H9 (cell line): Measurements from ENCODE around the gene GPC6. TPM values are rescaled to one million over a fixed set of nuclear protein-coding genes. Genes with fewer than 3 reads are reported as not detected.

Experiments
- DNase-seq: peaks from one replicate; pipeline ENCODE4 v3.0.0-alpha.2; 2017
- H2AFZ ChIP-seq: one replicate; pipeline ENCODE4 v1.6.1; 2013; ENCODE audit warnings: mild to moderate bottlenecking, low read length, control low read depth, moderate library complexity
- H2AK5ac ChIP-seq: 2 replicates; pipeline ENCODE4 v1.6.1; 2013; ENCODE audit warnings: low read length, control low read depth, mixed read lengths; ENCODE audit not compliant: insufficient read length
- H2BK120ac ChIP-seq: one replicate; pipeline ENCODE4 v1.6.1; 2013; ENCODE audit warnings: low read depth, mild to moderate bottlenecking, low read length, control low read depth, inconsistent platforms; ENCODE audit not compliant: poor library complexity, severe bottlenecking
- H2BK12ac ChIP-seq: 2 replicates; pipeline ENCODE4 v1.6.1; 2013; ENCODE audit warnings: low read length, control low read depth, mixed read lengths, low read depth; ENCODE audit not compliant: insufficient read length
- H2BK15ac ChIP-seq: 2 replicates; pipeline ENCODE4 v1.6.1; 2013; ENCODE audit warnings: low read depth, low read length, control low read depth
- H2BK20ac ChIP-seq: one replicate; pipeline ENCODE4 v1.6.1; 2013; ENCODE audit warnings: low read depth, mild to moderate bottlenecking, low read length, control low read depth, inconsistent platforms; ENCODE audit not compliant: poor library complexity, severe bottlenecking
- H2BK5ac ChIP-seq: 2 replicates; pipeline ENCODE4 v1.6.1; 2013; ENCODE audit warnings: low read length, control low read depth, mixed read lengths; ENCODE audit not compliant: insufficient read length
- H3K14ac ChIP-seq: 2 replicates; pipeline ENCODE4 v1.6.1; 2013; ENCODE audit warnings: low read length, control low read depth; ENCODE audit not compliant: insufficient read depth
- H3K18ac ChIP-seq: 2 replicates; pipeline ENCODE4 v1.6.1; 2013; ENCODE audit warnings: low read depth, mild to moderate bottlenecking, mixed read lengths, low read length, control low read depth; ENCODE audit not compliant: insufficient read length
- H3K23ac ChIP-seq: 2 replicates; pipeline ENCODE4 v1.6.1; 2013; ENCODE audit warnings: low read length, control low read depth, mixed read lengths, low read depth; ENCODE audit not compliant: insufficient read length
- H3K23me2 ChIP-seq: 2 replicates; pipeline ENCODE4 v1.6.1; 2013; ENCODE audit warnings: low read depth, mild to moderate bottlenecking, mixed read lengths, low read length, control low read depth; ENCODE audit not compliant: insufficient read length, poor library complexity, severe bottlenecking
- H3K27ac ChIP-seq: 2 replicates; pipeline ENCODE4 v1.5.1; 2013; ENCODE audit warnings: low read length, control low read depth, mixed read lengths, low read depth; ENCODE audit not compliant: insufficient read length
- H3K27me3 ChIP-seq: 2 replicates; pipeline ENCODE4 v1.6.1; 2013; ENCODE audit warnings: low read length, control low read depth, inconsistent platforms; ENCODE audit not compliant: insufficient read depth
- H3K4ac ChIP-seq: 2 replicates; pipeline ENCODE4 v1.6.1; 2013; ENCODE audit warnings: low read depth, mild to moderate bottlenecking, control low read depth, inconsistent platforms, low read length, moderate library complexity
- H3K4me1 ChIP-seq: 2 replicates; pipeline ENCODE4 v1.6.1; 2013; ENCODE audit warnings: low read length, control low read depth, inconsistent platforms; ENCODE audit not compliant: insufficient read depth
- H3K4me2 ChIP-seq: 2 replicates; pipeline ENCODE4 v1.6.1; 2013; ENCODE audit warnings: low read length, control low read depth, mixed read lengths; ENCODE audit not compliant: insufficient read length, insufficient read depth
- H3K56ac ChIP-seq: 2 replicates; pipeline ENCODE4 v1.6.1; 2013; ENCODE audit warnings: low read depth, mild to moderate bottlenecking, mixed read lengths, low read length, control low read depth; ENCODE audit not compliant: insufficient read length
- H3K79me1 ChIP-seq: 2 replicates; pipeline ENCODE4 v1.6.1; 2013; ENCODE audit warnings: low read depth, mild to moderate bottlenecking, moderate library complexity, low read length, control low read depth, inconsistent platforms; ENCODE audit not compliant: insufficient read depth, poor library complexity, severe bottlenecking
- H3K79me2 ChIP-seq: 2 replicates; pipeline ENCODE4 v1.6.1; 2013; ENCODE audit warnings: low read length, control low read depth, inconsistent platforms; ENCODE audit not compliant: insufficient read depth
- H3K9ac ChIP-seq: 2 replicates; pipeline ENCODE4 v1.6.1; 2013; ENCODE audit warnings: low read length, control low read depth, mixed read lengths; ENCODE audit not compliant: insufficient read length; ENCODE audit errors: extremely low read depth
- H3K9me3 ChIP-seq: one replicate; pipeline ENCODE4 v1.6.1; 2013; ENCODE audit warnings: low read depth, low read length, inconsistent platforms; ENCODE audit not compliant: control insufficient read depth
- H3T11ph ChIP-seq: one replicate; pipeline ENCODE4 v1.6.1; 2013; ENCODE audit warnings: mild to moderate bottlenecking, low read length, control low read depth, inconsistent platforms
- H4K20me1 ChIP-seq: one replicate; pipeline ENCODE4 v1.6.1; 2013; ENCODE audit not compliant: control insufficient read depth, insufficient read length, insufficient read depth
- H4K5ac ChIP-seq: 2 replicates; pipeline ENCODE4 v1.6.1; 2013; ENCODE audit warnings: low read depth, mild to moderate bottlenecking, mixed read lengths, low read length, control low read depth; ENCODE audit not compliant: insufficient read length
- H4K8ac ChIP-seq: replicated peaks from 2 replicates; pipeline ENCODE4 v1.6.1; 2013; ENCODE audit warnings: low read length, control low read depth, mixed read lengths, low read depth; ENCODE audit not compliant: insufficient read length
- H4K91ac ChIP-seq: 2 replicates; pipeline ENCODE4 v1.6.1; 2013; ENCODE audit warnings: low read depth, mild to moderate bottlenecking, moderate library complexity, mixed read lengths, low read length, control low read depth; ENCODE audit not compliant: insufficient read length
- H3K27ac Mint-ChIP-seq, 3 experiments: 2 replicates in 2 of 3; 3 replicates in 1 of 3; pipeline ENCODE4 v1.8.0; 2020 to 2021; ENCODE audit warnings: mixed read lengths in 3 of 3, mild to moderate bottlenecking in 1 of 3, moderate library complexity in 1 of 3
- H3K27me3 Mint-ChIP-seq: 2 replicates; pipeline ENCODE4 v1.8.0; 2021; ENCODE audit warnings: low read depth, mild to moderate bottlenecking, moderate library complexity, mixed read lengths
- H3K36me3 Mint-ChIP-seq, 3 experiments: 2 replicates in 2 of 3; 3 replicates in 1 of 3; pipeline ENCODE4 v1.8.0; 2020 to 2021; ENCODE audit warnings: low read depth in 3 of 3, mixed read lengths in 3 of 3; ENCODE audit not compliant: insufficient read depth in 1 of 3
- H3K4me1 Mint-ChIP-seq, 2 experiments: 2 replicates each; pipeline ENCODE4 v1.8.0; 2020; ENCODE audit warnings: mixed read lengths in 2 of 2
- H3K4me3 Mint-ChIP-seq, 2 experiments: 2 replicates in 1 of 2; 3 replicates in 1 of 2; pipeline ENCODE4 v1.8.0; 2020 to 2021; ENCODE audit warnings: mild to moderate bottlenecking in 2 of 2, mixed read lengths in 2 of 2, moderate library complexity in 1 of 2
- H3K9me3 Mint-ChIP-seq, 2 experiments: 2 replicates in 1 of 2; 3 replicates in 1 of 2; pipeline ENCODE4 v1.8.0; 2020; ENCODE audit warnings: mild to moderate bottlenecking in 2 of 2, mixed read lengths in 2 of 2, moderate library complexity in 1 of 2
- WGBS: extraction: QIAGEN DNeasy Blood & Tissue Kit; methylation state at CpG from one replicate; pipeline ENCODE4 v1.1.7; 2013; ENCODE audit warnings: missing lambda C conversion rate, low lambda C conversion rate, mixed read lengths; ENCODE audit not compliant: insufficient read length; ENCODE audit errors: extremely low coverage; 5-methylcytosine and 5-hydroxymethylcytosine counted together
- total RNA-seq: library from RNA; stranded (reverse); gene quantifications from 2 replicates; pipeline ENCODE4 v1.2.1, GENCODE V29; 2021
- TF ChIP-seq, protein P1 (sequence below): fragments of 200-600 bp; sonication (generic); conservative IDR thresholded peaks from 3 replicates; pipeline ENCODE4 v1.8.0; 2021; ENCODE audit warnings: antibody characterized with exemption, mild to moderate bottlenecking

Gene GPC6
- total RNA-seq, 1 experiment from 2014 or later = 15.6 TPM

DNA sequence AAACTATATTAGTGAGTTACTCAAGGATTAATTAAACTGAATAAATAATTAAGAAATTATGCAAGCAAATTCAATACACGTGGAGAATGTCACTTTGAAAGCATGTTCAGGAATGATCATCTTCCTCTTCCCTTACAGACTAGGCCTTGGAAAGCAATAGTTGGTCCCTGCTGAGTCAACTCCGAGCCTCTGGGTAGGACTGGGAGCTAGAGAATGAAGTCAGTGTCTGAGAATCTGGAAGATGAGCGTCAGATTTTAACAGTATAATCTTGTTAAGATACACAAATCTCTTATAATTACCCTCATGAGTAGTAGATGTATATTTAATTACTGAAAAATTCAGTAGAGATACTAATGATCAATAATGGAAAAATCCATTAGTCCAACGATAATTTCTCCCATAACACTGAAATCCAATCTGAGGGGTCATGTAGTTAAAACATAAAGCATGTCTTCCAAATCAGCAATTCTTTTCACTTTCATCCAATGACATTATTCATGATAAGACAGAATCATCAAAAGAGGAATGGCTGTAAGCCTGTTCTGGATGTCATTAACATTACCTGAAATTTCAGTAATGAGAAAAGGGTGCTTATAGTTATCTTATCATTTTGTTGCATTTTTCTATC lies 829.9 kb downstream of the GPC6 start:
- no peak overlapping the region for H2AFZ ChIP-seq
- no peak overlapping the region for H4K8ac ChIP-seq
- H2BK20ac ChIP-seq = no peak overlapping the region
- no peaks in the 10 kb centered on the region for H3K4me1 ChIP-seq
- H3K56ac ChIP-seq = no peak overlapping the region
- H3K27ac ChIP-seq = no peak overlapping the region
- no peak overlapping the region for H2AK5ac ChIP-seq
- WGBS = no CpG with 5 or more reads among the region's 4 CpGs
- no peaks in the 10 kb centered on the region for H4K20me1 ChIP-seq
- H3K27me3 ChIP-seq = no peaks in the 10 kb centered on the region
- H3K4me1 Mint-ChIP-seq = no peaks in the 10 kb centered on the region
- no peaks in the 10 kb centered on the region for H3K9me3 Mint-ChIP-seq
- H3K9ac ChIP-seq = no peak overlapping the region
- no peaks in the 10 kb centered on the region for H3K36me3 Mint-ChIP-seq
- no peak overlapping the region for H4K5ac ChIP-seq
- no peak overlapping the region for H4K91ac ChIP-seq
- H3K23ac ChIP-seq = no peak overlapping the region
- no peaks in the 10 kb centered on the region for H3K79me1 ChIP-seq
- H3K4ac ChIP-seq = no peak overlapping the region
- H2BK15ac ChIP-seq = no peak overlapping the region
- H3T11ph ChIP-seq = no peak overlapping the region
- H3K4me2 ChIP-seq = no peak overlapping the region
- no peaks in the 10 kb centered on the region for H3K79me2 ChIP-seq
- no peaks in the 10 kb centered on the region for H3K27me3 Mint-ChIP-seq
- H2BK12ac ChIP-seq = no peak overlapping the region
- no peaks in the 10 kb centered on the region for H3K23me2 ChIP-seq
- TF ChIP-seq, protein P1, sequence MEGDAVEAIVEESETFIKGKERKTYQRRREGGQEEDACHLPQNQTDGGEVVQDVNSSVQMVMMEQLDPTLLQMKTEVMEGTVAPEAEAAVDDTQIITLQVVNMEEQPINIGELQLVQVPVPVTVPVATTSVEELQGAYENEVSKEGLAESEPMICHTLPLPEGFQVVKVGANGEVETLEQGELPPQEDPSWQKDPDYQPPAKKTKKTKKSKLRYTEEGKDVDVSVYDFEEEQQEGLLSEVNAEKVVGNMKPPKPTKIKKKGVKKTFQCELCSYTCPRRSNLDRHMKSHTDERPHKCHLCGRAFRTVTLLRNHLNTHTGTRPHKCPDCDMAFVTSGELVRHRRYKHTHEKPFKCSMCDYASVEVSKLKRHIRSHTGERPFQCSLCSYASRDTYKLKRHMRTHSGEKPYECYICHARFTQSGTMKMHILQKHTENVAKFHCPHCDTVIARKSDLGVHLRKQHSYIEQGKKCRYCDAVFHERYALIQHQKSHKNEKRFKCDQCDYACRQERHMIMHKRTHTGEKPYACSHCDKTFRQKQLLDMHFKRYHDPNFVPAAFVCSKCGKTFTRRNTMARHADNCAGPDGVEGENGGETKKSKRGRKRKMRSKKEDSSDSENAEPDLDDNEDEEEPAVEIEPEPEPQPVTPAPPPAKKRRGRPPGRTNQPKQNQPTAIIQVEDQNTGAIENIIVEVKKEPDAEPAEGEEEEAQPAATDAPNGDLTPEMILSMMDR = no peak
- no peaks in the 10 kb centered on the region for H3K9me3 ChIP-seq
- H3K14ac ChIP-seq = no peak overlapping the region
- no peak overlapping the region for H3K27ac Mint-ChIP-seq
- no peak overlapping the region for H3K18ac ChIP-seq
- H2BK120ac ChIP-seq = no peak overlapping the region
- no peak overlapping the region for H3K4me3 Mint-ChIP-seq
- H2BK5ac ChIP-seq = no peak overlapping the region
- DNase-seq = no peak
